ENCODE results near the gene HOXA9. TPM values are rescaled to one million over a fixed set of nuclear protein-coding genes. Genes with fewer than 3 reads are reported as not detected.

Gene HOXA9
- 4.0 TPM in 1 of 2 replicates, not detected in the other for total RNA-seq

GRCh38 chr7:27165089-27165995, at the start of gene HOXA9:
Gene HOXA9, minus strand, starts transcription at chr7:27165537. Its CDS starts 80 bp downstream, at chr7:27165457.

GRCh38 chr7:27199849-27200760, 34.8 kb upstream of the HOXA9 start, which contains the start of gene HOXA13:
Gene HOXA13, minus strand, starts transcription at chr7:27200091. Its CDS starts 14 bp downstream, at chr7:27200077.

GRCh38 chr7:27185013-27185853, 19.9 kb upstream of the HOXA9 start, which contains the start of gene HOXA11:
Gene HOXA11, minus strand, starts transcription at chr7:27185232. Its CDS starts 88 bp downstream, at chr7:27185144.

GRCh38 chr7:27173956-27174873, 8.9 kb upstream of the HOXA9 start, which contains the start of gene HOXA10:
Gene HOXA10, minus strand, starts transcription at chr7:27174320. Its CDS starts 14 bp downstream, at chr7:27174306.

GRCh38 chr7:27156508-27156898, 8.8 kb downstream of the HOXA9 start, which contains the start of gene HOXA7:
Gene HOXA7, minus strand, starts transcription at chr7:27156675. Its CDS starts 130 bp downstream, at chr7:27156545.

GRCh38 chr7:27151931-27152815, 13.2 kb downstream of the HOXA9 start, which contains the start of gene HOXA3:
Gene HOXA3, minus strand, starts transcription at chr7:27152583. Its CDS starts 41,943 bp downstream, at chr7:27110640.

GRCh38 chr7:27147199-27148030, 17.9 kb downstream of the HOXA9 start, which contains the start of gene HOXA6:
Gene HOXA6, minus strand, starts transcription at chr7:27147774. Its CDS starts 25 bp downstream, at chr7:27147749.

GRCh38 chr7:27143023-27143949, 22.1 kb downstream of the HOXA9 start, which contains the start of gene HOXA5:
Gene HOXA5, minus strand, starts transcription at chr7:27143681. Its CDS starts 74 bp downstream, at chr7:27143607.

GRCh38 chr7:27130540-27131389, 34.6 kb downstream of the HOXA9 start, which contains the start of gene HOXA4:
Gene HOXA4, minus strand, starts transcription at chr7:27130757. Its CDS starts 24 bp downstream, at chr7:27130733.

Other genes with a start within 250 kb of the HOXA9 start
- 0.23 and 3.3 TPM in 2 replicates for gene HOXA1, start 69.5 kb downstream of the HOXA9 start, total RNA-seq
- gene HOXA2, start 62.9 kb downstream of the HOXA9 start, total RNA-seq = 6.4 TPM in 1 of 2 replicates, not detected in the other
- gene HOXA4, start 34.8 kb downstream of the HOXA9 start, total RNA-seq = 1.5 TPM in 1 of 2 replicates, not detected in the other
- 1.3 and 35.0 TPM in 2 replicates for gene HOXA5, start 21.9 kb downstream of the HOXA9 start, total RNA-seq
- 0.26 and 0.35 TPM in 2 replicates for gene HOXA6, start 17.8 kb downstream of the HOXA9 start, total RNA-seq
- gene HOXA3, start 13.0 kb downstream of the HOXA9 start, total RNA-seq = 4.0 and 8.3 TPM in 2 replicates
- 0.26 and 0.58 TPM in 2 replicates for gene HOXA7, start 8.9 kb downstream of the HOXA9 start, total RNA-seq
- gene HOXA10, start 8.8 kb upstream of the HOXA9 start, total RNA-seq = 2.3 TPM in 1 of 2 replicates, not detected in the other
- gene HOXA11, start 19.7 kb upstream of the HOXA9 start, total RNA-seq = 4.0 TPM in 1 of 2 replicates, not detected in the other
- not detected in 2 replicates for gene HOXA13, start 34.6 kb upstream of the HOXA9 start, total RNA-seq
- not detected in 2 replicates for gene EVX1, start 77.3 kb upstream of the HOXA9 start, total RNA-seq